T47D (cell line): ENCODE results near the gene AAK1.
"Not testable (repeated sequence)": the region's sequence is repeated elsewhere in the genome, so short reads cannot be mapped to it uniquely, and the experiment has no call there.

Experiments used
- DNase-seq, 2 experiments: peaks; one replicate each; pipeline versions ENCODE4 v3.0.0 to v3.0.0-alpha.2; 2011 to 2012; ENCODE audit warnings: low read depth in 1 of 2, low spot score in 1 of 2
- JUND ChIP-seq: IDR thresholded peaks from 2 replicates; pipeline ENCODE4 v1.6.1; 2012; ENCODE audit warnings: low read depth
- in situ Hi-C: cut with HindIII; loops from 2 replicates; pipeline ENCODE4 v1.10.0; 2016; ENCODE audit warnings: low sequenced_read_pairs, low pct_unique_long_range_greater_than_20kb

The AAK1 gene

DNA sequence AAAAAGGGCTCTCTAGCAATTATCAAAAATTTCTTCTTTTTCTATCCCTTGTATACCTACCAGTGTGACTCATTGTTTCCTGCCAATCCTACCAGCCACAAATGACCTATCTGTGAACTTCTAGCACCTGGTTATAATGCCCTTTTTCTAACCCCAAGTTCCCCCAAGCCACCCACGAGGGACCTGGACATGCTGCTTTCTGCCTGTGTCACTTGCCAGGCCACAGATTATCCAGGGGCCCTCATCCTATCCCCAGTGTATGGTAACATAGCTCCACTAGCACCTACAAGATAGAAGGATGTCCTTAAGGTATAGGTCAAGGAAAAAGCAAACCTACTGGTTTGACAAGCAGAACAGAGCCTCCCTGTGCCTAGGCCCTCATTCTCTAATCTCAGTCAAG is 26.8 kb downstream of the AAK1 start:
- in situ Hi-C loops, result no loop called here
- DNase-seq, result peak in 1 of 2 experiments; percentile 23
- no peak for TF ChIP-seq JUND

DNA sequence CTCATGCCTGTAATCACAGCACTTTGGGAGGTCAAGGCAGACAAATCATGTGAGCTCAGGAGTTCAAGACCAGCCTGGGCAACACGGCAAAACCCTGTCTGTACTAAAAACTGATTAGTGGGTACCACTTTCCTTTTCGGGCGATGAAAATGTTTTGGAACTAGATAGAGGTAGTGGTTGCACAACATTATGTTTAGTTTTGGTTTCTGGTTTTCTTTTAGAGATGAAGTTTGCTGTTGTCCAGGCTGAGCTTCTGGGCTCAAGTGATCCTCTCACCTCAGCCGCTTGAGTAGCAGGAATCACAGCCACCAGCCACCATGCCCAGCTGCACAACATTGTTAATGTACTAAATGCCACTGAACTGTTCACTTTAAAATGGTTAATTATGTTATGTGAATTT is 27.6 kb downstream of the AAK1 start:
- in situ Hi-C loops, result no loop called here
- no peak for DNase-seq
- no peak for TF ChIP-seq JUND

DNA sequence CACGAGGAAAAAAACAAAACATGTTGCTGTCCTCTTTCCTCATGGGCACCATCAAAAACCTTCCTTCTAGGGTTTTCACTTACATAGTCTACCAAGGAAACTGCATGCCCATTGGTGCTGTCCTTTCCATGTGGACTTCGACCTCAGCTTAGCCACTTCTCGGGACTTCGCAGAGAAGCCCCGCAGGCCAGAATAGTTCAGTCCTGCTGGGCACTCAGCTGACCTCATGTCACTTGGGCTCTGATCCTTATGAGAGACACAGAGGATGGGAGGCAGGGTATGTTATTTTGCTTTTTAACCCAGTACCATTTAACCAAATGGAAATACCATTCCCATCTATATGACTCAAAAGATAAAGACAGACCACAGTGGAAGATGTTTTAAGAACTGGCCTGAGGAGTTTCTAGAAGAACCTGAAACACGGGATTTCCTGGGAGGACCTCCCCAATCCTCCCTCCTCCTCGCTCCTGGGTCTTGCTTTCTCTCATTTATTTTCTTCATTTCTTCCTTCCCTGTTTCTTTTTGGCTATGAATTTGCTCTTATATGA is 28.4 kb downstream of the AAK1 start:
- DNase-seq, result peak in 1 of 2 experiments; percentile 35

DNA sequence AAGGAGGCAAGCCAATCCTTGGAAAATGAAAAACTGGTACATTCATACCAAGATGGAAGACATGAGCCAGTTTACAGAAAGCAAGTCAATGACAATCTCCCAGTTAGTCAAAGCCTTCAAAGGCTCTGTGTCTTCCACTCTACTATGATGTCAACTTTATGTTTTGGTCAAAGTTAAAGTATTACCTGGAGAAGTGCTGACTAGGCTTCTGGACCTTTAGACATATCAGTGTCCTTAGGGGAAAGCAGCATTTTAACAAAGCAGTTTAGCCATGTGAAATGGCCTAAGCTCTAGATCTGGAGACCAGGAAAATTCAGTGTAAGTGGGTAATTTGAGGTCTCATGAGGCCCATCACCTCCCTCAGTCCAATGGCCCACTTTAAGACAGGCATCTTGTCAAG is 30.8 kb downstream of the AAK1 start:
- no peak for TF ChIP-seq JUND
- in situ Hi-C loops, result no loop called here
- no peak for DNase-seq

More for the DNA sequence above, 28.4 kb downstream of the AAK1 start:
- no peak for TF ChIP-seq JUND
- in situ Hi-C loops, result no loop called here

DNA sequence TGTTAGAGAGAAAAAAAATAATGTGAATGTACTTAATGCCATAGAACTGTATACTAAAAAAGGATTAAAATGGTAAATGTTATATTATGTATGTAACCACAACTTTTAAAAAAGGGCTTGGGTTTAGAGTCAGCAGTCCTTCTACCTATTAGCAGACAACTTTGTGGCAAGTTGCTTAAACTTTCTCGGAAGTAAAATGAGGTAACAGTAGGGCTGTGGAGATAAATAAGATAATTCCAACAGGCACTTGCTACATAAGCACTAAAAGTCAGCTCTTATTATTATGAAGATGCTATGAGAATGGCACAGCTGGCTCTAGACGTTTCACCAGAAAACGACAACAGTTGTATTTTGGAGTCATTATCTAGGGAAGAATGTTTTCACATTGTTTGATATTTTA is 31.3 kb downstream of the AAK1 start:
- no peak for TF ChIP-seq JUND
- DNase-seq, result no peak
- in situ Hi-C loops, result no loop called here

DNA sequence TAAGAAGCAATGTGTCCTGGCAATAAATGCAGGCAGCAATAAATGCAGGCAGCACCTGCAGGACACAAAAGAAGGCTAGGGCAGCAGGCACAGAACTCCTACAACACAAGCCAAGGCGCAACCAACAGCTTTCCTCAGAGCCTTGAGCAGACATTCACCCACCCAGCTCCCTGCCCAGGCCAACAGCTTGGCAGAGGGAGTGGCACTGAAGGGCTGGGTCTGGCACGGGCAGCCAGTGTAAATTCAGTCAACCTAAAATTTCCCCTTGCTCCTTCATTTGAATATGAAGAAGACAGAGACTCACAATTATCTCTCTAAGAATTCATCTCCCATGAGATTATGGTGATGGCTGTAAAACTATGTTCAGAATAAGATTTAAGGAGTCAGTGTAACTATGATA is 35.4 kb downstream of the AAK1 start:
- in situ Hi-C loops, result no loop called here
- TF ChIP-seq JUND, result no peak
- DNase-seq, result no peak

DNA sequence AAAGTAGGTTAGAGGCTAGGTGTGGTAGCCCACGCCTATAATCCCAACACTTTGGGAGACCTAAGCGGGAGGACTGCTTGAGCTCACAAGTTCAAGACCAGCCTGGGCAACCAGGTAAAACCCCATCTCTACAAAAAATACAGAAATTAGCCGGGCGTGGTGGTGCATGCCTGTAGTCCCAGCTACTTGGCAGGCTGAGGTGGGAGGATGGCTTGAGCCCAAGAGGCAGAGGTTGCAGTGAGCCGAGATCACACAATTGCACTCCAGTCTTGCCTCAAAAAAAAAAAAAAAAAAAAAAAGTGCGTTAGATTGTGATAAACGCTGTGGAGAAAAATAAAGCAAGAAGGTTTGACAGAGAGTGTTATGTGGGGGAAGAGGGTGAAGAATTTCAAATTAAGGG is 36.8 kb downstream of the AAK1 start:
- DNase-seq, in situ Hi-C loops: not testable (repeated sequence)

DNA sequence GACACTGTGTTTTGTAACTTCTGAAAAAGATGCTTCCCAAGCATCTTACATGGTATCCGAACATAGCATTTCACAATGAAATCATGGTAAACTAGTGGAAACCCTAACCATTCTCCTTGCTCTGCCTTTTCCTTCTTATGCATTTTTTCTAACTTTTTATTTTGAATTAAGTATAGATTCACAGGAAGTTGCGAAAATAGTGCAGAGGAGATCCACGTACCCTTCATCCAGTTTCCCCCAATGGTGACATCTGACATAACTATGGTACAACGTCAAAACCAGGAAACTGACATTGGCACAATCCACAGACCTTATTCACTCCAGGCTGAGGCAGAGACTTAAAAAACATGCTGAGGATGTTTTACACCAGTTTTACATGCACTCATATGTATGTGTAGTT is 38.3 kb downstream of the AAK1 start:
- DNase-seq, result no peak
- TF ChIP-seq JUND, result no peak
- in situ Hi-C loops, result no loop called here

DNA sequence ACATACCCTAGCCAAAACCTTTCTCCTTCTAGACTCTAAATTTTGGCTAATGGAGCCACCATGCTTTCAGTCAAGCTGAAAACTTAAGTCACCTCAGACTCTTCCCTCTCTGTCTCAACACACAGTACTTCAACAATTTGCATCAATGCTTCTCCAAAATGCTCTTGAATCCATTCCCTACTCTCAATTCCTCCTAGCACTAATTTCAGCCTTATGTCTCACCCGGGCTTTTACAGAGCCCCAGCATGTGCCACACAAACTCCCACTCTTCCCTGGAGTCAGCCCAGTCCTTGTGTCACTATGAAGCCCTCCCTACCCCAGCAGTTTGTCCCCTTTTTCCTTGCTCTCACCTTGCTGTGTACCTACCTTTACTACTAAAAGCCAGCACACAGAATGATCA is 38.7 kb downstream of the AAK1 start:
- TF ChIP-seq JUND, result no peak
- in situ Hi-C loops, result no loop called here
- DNase-seq, result no peak

DNA sequence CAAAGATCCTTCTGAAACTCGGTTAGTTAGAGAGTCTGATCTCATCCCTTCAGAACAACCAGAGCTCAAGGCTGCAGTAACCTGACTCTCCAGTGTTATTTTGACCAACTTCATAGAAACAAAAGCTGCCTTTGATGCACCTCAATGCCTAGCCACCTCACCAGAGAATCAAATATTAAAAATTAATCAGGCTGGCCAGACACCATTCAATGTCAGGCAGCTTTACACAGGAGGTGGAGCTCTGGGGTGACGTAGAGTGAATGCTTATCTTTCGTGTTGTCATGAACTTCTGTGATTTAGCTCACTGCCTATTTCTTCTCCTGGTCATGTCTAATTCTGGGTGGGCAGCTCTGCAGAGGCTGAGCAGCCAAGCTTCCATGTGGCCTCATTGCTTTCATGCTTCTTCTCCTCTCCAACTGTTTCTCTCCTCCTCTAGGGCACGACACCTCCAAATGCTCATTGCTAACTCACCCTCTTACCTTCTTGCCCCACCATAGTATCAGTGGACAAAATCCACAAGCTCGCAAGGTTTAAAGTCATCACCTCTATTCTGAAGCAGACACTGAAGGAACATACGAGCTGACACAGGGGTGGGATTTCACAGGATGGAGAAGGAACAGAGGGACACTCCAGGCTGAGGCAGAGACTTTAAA is 39.4 kb downstream of the AAK1 start:
- DNase-seq, result no peak
- in situ Hi-C loops, result no loop called here
- TF ChIP-seq JUND, result no peak

DNA sequence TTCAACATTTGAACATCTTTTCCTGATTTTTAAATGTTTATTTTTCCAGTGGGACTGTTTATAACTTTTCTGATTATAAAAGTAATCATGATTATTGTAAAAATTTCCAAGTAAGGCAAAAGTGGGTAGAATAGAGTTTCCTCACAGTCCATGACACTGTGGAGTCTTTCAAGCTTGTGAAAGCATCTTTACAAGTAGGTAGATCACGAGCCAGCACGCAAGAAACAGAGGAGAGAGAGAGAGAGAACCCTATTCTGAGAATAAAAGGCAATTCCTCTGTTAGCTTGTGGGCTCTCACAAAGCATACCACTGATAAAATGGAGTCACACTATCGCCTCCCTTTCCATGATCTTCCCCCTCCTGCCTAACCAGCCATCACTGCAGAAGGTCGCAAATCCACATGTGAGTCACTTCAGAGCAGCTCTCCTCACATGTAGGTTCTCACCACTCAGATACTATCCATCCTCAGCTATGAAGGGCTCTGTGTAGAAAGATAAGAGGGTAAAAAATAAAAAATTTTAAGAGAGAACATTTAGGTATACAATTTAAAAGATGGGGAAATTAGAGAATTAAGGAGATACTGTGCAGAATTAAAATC is 40.3 kb downstream of the AAK1 start:
- TF ChIP-seq JUND, result no peak
- in situ Hi-C loops, result no loop called here
- DNase-seq, result no peak

DNA sequence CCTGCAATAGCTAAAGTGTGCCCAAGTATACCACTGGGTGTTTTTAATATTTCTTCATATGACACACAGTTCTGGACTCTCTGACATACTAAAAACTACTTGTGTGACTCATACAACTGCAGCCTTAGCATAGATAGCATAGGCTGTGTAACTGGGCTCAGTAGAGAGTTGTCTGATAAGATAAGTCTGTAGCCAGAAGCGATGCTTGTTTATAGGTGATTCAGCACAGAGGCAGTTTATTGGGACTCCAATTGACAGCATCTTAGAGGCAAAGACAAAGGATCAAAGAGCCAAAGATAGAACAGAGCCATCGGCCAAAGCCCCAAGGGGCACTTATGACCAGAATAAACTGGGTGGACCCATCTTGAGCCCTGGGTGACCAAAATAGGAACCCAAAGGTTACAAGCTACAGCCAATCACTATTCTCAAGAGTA is 42.3 kb downstream of the AAK1 start:
- DNase-seq, result no peak
- in situ Hi-C loops, result no loop called here
- TF ChIP-seq JUND, result no peak

DNA sequence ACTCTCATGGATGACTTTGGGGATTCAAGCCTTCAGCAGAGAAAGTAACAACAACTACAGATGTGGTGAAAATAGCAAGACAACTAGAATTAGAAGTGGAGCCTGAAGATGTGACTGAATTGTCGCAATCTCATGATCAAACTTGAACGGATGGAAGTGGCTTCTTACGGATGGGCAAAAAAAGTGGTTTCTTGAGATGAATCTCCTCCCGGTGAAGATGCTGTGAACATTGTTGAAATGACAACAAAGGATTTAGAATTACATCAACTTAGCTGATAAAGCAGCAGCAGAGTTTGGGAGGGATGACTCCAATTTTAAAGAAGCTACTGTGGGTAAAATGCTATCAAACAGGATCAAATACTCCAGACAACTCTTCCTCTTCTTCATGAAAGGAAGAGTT is 43.1 kb downstream of the AAK1 start:
- no peak for TF ChIP-seq JUND
- DNase-seq, result no peak
- in situ Hi-C loops, result no loop called here
